Measurements from ENCODE around the gene ST13.
A peak's percentile ranks its signal among the peaks of the same experiment; 100 is the strongest.
"Not testable (repeated sequence)": the region's sequence is repeated elsewhere in the genome, so short reads cannot be mapped to it uniquely, and the experiment has no call there.

ST13 gene

DNA sequence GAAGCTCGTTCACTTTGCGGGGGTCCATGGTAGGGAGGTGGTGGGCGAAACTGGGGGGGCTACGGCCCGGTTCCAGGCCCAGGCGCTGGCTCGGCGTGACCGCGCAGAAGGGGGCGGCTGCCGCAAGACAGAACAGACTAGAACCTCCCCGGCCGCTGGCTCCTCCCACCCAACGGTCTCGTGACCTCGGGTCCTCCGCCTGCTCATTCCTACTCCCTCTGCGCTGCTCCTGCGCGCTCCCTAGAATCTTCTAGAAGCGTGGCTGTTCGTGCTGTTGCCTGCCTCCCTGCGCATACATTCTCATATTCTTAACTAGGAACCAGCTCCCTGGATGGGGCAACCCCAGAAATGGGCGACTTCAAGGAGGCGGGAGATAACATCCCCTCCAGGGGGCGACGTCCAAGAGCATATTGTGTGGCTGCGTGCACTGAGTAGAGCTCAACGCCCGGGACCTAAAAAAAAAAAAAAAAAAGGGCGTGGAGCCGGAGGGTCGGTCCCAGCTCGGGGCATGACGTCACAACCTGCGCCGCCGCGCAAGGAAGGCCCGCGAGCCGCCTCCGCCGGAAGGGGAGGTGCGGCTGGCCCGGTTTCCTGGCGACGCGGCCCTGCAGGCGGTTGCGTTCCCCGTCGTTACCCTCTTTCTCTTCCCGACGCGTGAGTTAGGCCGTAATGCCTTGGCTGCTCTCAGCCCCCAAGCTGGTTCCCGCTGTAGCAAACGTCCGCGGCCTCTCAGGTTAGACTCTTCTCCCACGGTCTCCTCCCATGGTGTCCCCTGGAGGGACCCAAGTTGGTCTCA is at the start of gene ST13, which contains the start of gene XPNPEP3:
ST13 (minus strand) TSS at position 127 of the 796 bp plus-strand sequence; CDS start at position 28, 99 bp downstream.
XPNPEP3 (plus strand) TSS at position 636 of the 796 bp plus-strand sequence; CDS start at position 670, 34 bp downstream.
- peak; percentile 98 for DNase-seq

DNA sequence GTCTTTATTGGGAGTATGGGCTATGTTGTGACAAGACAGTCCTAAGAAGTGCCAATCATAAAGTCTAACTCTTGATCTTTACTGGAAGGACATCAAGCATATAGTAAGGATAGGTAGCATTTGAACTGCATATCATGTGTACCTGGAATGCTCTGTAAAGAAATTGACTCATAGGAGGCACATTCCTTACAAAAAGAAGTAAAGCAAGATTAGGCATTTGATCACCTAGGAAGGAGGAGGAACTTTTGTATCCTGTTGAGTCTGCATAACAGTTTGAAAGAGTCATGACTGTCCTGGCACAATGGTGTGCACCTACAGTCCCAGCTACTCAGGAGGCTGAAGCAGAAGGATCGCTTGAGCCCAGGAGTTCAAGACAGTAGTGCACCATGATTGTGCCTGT is 47.7 kb upstream of the ST13 start:
- no peak for DNase-seq

DNA sequence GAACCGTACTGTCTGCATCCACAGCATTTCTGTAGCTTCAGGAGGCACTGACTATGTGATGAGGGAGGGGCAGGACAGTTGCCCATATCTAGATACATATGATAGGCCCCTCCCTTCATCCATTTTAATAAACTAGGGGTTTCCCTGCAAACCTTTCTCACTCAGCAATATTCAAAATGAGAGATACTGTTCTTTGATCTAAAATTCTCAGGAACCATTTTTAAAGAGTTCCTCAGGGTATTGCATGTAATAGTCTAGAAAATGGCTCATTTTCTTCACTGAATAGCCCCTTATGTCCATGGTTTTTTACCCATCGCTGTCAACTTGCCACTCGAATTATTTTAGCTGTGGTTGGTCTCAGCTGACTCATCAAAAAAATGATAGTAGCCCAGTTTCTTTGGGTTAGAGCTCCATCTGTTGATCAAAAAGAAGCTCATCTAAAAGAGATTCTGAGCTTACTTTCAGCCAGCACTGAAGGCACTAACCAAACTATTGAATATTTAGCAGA is 42.5 kb upstream of the ST13 start:
- DNase-seq: no peak

DNA sequence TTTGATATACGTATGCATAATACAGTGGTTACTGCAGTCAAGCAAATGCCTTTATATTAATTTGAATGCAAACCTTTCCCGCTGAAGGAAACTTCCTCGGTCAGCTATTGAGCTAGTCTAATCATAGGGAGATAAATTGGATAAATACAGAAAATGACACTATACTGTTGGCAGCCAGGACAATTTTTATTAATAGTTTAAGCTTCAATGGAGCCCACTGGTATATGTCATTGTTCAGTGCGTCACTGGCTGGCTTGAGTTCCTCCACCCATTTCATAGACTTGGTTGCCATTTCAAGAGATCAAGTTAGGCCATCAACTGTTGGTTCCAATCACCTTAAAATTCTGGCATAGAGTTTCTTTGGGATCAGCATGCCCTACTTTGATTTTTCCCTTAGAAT is 38.0 kb upstream of the ST13 start:
- DNase-seq: no peak

DNA sequence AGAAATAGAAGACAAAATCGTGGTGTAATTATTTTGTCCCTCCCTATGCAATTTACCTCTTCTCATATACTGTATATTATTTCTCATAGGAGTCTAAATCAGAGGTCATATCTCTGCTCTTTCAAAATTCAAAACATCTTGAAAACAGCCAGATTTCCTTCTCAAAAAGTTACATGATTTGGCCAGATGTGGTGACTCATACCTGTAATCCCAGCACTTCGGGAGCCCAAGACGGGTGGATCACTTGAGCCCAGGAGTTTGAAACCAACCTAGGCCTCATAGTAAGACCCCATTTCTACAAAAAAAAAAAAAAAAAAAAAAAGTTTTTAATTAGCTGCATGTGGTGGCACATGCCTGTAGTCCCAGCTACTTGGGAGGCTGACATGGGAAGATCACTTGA is 34.4 kb upstream of the ST13 start:
- DNase-seq: no peak

DNA sequence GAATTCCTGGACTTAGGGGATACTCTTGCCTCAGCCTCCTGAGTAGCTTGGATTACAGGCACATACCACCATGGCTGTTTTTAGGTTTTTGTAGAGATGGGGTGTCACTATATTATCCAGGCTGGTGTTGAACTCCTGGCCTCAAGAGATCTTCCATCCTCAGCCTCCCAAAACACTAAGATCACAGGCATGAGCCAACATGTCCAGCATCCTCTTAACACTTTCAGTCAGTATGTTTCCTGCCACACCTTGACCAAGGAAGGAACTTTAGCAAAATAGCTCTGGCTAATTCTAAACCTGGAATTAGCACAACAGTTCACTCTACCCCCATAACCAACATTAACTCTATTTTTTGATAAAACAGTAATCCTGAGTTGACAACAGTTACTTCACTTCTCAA is 32.7 kb upstream of the ST13 start:
- DNase-seq: no peak

DNA sequence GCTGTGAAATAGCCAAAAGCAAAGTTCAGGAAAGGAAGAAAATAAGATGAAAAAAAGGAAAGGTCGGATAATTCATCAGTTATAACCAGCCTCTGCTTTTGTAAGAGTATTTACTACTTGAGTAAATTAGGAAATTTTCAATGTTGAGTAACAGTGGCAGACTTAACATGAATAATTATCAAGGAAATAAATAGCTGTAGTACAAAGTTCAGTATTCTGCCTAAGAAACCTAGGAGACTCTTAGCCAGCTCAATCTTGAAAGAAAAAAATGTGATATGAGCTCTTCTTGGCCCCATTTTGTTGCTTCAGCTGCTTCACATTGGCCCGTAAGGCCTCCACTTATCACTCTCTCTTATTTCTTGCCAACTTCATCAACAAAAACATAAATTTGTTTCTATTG is 22.5 kb upstream of the ST13 start:
- no peak for DNase-seq

DNA sequence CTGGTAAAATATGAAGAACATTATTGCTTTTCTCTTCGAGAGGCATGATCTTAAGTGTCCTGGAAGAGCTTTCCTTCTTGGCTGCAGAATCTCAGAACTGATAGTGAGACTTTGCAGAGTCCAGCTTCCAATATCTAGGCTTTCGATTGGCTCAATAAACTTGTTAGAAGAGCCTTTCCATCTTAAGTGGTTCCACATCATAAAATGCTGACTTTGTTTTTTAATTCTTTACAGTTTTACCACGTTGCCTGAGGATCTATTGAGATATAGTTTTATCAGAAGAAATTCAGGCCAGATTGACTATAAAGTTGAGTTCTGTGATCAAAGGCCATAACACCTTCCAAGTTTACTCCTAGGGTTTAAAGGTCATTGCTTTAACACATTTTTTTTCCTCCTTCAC is 21.0 kb upstream of the ST13 start:
- no peak for DNase-seq

DNA sequence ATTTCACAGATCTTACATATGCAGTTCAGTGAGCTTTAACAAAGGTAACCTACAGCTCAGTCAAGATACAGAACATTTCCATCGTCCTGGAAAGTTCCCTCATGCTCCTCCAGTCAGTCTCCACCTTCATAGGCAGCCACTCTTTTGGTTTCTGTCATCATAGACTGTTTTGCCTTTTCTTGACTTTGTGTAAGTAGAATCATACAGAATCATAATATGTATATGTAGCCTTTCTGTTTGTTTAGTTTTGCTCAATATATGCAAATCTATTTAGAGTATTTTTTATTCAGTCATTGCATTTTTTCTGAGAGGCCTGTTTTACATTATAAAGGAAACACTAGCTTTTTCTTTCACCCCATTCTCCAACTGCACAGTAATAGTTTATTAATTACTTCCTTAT is 20.5 kb upstream of the ST13 start:
- no peak for DNase-seq

DNA sequence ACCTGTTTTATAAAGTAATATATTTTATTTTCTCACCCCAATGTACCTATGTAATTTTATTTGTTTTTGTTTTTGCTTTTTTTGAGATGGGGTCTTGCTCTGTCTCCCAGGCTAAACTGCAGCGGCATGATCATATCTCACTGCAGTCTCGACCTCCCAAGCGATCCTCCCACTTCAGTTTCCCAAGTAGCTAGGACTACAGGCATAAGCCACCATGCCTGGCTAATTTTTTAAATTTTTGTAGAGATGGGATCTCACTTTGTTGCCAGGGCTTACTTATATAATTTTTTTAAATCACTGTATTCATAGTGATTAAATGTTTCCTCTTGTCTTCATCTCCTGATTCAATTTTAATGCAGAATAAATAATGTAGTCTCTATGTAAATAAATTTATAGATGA is 18.7 kb upstream of the ST13 start:
- DNase-seq: no peak

DNA sequence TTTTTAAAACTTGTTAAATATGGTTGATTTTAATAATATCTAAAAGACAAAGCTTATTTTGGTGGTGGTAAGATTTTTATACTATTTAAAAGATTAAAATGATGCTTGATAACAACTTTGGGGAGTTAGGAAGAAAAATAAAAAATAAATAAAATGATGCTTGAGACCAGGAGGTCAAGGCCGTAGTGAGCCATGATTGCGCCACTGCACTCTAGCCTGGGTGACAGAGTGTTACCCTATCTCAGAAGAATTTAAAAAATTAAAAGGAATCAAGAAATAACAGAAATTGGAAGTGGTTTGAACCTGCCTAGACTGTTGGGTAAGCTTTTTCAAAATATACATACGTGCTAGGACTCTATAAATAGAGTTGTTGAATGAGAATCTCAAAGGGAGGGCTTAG is 17.6 kb upstream of the ST13 start:
- no peak for DNase-seq

DNA sequence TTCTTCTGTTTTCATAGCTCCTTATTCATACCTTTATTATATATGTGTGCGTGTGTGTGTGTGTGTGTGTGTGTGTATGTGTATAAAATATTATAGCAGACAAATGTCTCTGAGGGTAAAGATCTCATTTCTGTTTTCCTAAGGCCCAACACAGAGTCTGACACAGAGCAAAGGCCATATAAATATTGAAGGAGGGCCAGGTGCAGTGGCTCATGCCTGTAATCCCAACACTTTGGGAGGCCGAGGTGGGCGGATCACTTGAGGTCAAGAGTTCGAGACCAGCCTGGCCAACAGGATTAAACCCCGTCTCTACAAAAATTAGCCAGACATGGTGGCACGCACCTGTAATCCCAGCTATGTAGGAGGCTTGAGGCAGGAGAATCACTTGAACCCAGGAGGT is 11.9 kb upstream of the ST13 start:
- DNase-seq: not testable (repeated sequence)

DNA sequence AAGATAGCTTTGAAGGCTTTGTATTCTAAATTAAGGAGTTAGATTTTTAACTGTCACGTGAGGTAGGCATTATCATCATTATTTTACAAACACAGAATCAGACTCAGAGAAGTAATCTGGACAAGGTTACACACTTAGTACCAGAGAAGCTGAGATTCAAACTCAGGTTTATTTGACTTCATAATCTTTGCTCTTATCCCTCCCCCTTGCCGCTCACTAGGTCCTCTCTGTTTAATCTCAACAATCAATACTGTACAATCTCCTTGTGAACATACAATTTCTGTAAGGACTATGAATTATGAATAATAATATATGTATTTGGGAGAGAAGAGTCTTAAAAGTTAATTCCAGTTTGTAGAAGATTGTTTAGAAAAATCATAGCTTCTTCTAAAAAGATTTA is 10.7 kb upstream of the ST13 start:
- DNase-seq: no peak

DNA sequence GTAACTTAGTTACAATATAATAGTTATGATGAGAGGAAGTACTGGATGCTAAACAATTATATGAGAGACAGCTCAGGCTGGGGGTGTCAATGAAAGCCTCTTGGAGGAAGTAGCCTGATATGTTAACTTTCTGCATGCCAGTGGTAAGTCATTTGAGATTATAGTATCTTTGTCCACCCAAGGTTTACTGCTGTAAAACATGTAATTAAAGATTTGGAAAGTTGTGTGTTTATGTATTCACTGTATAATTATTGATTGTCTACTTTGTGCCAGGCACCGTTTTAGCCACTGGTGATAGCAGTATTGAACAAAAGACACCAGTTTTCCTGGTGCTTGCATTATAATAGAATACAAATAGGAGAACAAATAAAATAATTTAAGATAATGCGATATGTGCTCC is 6.1 kb upstream of the ST13 start:
- DNase-seq: no peak

DNA sequence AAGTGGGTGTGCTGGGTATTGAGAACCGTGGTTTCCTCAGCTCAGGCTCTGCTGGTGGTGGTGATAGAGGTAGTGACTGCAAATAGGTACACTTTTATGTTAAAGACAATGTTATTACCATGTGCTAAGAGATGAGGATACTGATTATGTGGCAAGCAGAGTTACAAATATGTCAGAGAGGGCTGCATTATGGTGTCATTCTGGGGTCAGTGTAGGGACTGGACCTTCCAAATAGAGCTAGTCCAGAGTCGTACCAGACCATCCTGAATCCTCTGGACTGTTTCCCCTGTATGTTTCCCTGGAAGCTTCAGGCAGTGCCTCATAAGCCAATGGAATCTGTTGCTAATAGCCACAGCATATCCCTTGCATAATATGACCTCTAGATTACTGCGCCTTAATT is 5.6 kb upstream of the ST13 start, which contains the start of gene DNAJB7:
DNAJB7 (minus strand) TSS at position 101 of the 400 bp plus-strand sequence. CDS start 119 bp downstream, outside the sequence.
- DNase-seq: no peak

DNA sequence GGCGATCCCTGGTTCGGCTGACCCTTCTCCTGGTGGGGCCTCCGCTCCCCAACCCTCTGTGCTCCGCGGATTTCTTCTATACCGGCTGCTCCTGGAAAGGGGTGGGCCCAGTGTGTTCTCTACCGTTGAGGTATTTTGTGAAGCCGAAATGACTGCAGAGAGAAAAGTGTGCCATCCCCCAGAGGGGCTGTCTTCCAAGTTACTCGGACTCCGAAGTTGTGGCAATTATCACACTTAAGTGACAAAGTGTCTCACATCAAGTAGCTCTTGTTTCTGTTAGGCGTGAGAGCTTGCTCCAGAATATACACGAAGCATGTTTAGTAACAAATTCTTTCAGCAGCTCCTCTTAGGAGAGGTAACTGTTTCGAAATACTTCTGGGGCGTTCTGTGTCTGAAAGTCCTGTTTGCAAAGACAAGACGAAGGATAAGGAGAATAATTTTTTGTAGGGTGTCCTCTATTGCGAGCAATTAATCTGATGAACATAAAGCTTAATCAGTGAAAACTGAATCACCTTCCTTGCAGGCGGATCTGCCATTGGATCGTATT is 943 bp upstream of the ST13 start:
- no peak for DNase-seq

DNA sequence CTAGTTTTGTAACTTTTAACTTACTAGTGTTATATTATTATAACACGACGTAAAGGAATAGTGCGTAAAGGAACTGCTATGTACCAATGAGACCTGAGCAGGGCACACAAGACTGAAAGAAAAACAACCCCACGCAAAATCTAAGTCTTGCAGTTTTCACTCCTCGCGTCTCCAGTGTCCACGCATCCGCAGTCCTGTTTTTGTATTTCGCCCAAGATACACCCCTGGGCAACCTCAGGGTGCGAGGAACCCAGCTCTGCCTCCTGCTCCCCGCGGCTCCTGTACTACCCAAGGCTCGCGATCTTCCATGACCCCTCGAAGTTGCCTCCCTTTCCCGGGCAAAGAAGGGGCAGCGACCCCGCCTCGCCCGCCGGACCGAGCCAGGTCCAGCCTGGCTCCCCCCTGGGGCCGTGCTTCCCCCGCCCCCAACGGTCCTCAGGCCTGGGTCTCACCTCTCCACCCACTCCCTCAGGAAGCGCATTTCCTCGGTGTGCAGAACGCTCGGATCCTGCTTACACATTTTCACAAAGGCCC is 393 bp downstream of the ST13 start:
- no peak for DNase-seq

DNA sequence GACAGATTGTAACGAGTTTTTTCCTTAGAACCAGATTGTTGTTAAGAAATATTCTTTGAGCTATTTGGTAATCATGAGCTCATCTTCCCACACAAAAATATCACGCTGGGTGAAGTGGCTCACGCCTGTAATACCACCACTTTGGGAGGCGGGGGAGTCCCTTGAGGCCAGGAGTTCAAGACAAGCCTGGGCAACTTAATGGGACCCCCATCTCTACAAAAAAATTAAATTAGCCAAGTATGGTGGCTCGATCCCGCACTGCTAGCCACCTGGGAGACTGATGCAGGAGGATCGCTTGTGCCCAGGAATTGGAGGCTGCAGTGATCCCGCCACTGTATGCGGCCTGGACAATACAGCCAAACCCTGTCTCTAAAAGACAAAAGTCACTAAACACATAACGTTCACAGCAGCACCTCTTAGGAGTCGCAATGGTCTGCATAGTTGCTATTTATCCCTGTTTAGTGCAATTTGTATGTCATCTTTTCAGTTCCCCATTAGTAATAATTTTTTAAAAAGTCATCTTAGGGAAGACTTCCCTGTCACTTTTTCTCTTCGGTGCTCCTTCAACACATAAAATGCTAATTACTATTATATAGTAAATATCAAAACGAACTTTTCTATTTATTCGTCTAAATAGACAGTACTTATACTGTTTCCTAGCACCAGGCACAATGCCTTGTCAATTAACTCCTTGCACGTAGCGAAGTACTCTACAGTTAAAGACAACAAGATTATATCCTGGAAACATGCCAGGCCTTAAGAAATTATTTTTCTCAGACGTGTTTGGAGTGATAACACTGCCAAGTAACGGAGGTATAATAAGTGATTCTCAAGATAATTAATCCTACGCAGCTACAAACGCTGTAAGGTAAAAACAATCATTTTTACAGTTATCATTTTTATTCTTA is 1.1 kb downstream of the ST13 start:
- DNase-seq: peak; percentile 24

DNA sequence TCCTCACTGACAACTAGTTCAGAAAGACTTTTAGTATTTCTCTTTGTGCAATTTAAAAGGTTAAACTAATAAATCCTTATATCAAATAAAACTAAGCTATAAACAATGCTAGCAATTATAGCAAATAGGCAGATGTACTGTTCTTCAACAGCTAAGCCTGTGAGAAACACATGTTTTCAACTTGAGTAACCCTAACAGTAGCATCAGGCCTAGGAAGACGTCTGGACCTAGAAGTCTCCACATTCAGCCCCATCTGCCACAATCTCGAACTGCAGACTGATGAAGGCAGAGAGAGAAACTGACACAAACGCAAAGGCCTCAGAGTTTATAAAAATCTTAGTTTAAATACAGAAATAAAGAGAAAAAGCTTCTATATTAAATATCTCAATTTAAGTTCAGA is 2.5 kb downstream of the ST13 start:
- DNase-seq: no peak

DNA sequence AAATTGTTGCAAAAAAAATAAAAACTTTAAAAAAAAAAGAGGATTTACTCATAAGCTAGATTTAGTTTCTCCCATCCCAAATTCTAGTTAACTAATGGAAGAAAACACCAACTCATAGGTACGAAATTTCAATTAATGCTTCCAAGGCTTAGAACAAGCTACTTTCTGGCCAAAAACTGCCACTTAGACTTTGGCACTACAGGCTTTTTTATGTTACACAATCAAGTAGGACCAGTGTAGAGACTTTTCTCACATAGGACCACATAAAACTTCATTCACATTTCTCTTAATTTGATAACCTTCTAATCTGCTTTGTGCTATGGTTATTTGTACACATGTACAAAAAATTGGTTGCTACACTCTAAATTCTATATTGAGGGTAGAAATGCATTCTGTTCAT is 3.1 kb downstream of the ST13 start:
- no peak for DNase-seq

DNA sequence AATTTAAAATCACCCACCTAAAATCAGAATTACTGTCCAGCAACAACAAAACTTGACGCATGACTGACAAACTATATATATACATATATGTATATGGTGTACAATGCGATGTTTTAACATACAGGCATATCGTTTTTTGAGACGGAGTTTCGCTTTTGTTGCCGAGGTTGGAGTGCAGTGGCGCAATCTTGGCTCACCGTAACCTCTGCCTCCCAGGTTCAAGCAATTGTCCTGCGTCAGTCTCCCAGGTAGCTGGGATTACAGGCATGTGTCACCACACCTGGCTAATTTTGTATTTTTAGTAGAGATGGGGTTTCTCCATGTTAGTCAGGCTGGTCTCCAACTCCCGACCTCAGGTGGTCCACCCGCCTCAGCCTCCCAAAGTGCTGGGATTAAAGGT is 10.6 kb downstream of the ST13 start:
- DNase-seq: not testable (repeated sequence)

DNA sequence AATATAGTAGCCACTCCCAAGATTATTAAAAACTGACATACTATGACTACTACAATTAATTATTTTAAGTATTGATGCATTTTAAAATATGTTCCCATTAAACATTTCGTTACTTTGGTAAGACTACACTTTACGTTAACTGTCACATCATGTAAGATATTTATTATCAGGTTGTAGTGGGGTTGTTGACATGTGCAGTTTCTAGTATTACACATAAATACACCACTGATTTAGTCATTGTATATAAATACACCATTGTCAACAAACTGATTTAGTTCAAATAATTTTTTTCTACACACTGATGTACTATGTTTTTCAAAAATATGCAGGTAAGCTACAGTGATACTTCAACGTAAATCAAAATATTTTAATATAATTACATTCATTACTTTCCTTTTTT is 11.5 kb downstream of the ST13 start:
- DNase-seq: no peak

DNA sequence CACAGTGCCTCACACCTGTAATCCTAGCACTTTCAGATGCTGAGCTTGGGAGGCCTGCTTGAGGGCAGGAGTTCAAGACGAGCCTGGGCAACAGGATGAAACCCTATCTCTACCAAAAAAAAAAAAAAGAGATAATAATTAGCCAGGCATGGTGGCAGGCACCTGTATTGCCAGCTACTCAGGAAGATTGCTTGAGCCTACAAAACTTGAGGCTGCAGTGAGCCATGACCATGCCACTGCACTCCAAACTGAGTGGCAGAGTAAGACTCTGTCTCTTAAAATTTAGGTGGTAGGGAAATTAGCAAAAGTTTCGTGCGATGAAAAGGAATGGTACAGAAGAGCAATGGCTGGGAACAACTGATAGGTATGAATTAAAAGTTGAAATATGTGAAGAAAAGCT is 18.0 kb downstream of the ST13 start:
- DNase-seq: no peak

Data from activated naive CD4-positive, alpha-beta T cell treated with Interleukin-2 at 50 U/mL for 16 hours (primary cell).